Lower leg skin (tissue), 3 donors: ENCODE results near the gene ZNF26.

Experiments used
- CTCF ChIP-seq, 3 donors: fragments of 450-650 bp; IDR thresholded peaks; one replicate each; pipeline ENCODE4 v1.5.1; 2016; ENCODE audit warnings: antibody characterized with exemption in 3 of 3, mild to moderate bottlenecking in 3 of 3, moderate library complexity in 2 of 3
- POLR2A ChIP-seq, 2 donors: fragments of 450-650 bp; IDR thresholded peaks; one replicate each; pipeline ENCODE4 v1.6.1; 2016 to 2017; ENCODE audit warnings: antibody characterized with exemption in 2 of 2, mild to moderate bottlenecking in 1 of 2, moderate library complexity in 1 of 2

GRCh38 chr12:133010657-133011297, 24.6 kb downstream of the ZNF26 start:
- no peak for TF ChIP-seq POLR2A (IDR thresholded peaks at IDR 0.05)
- TF ChIP-seq CTCF (IDR thresholded peaks at IDR 0.05), result no peak
